Activated CD8-positive, alpha-beta memory T cell treated with anti-CD3 and anti-CD28 coated beads, Interleukin-2, amount 10 ng/mL, durations not matched to agents 7 days and 5 days (primary cell): ENCODE results near the gene SLC15A4. TPM values are rescaled to one million over a fixed set of nuclear protein-coding genes. Genes with fewer than 3 reads are reported as not detected.

ENCODE experiments used
- ATAC-seq: fragments of 150-1000 bp; cut with Tn5 transposase; one replicate; pipeline ENCODE4 v1.10.0; 2021; ENCODE audit warnings: moderate library complexity
- CTCF ChIA-PET: fragments of 350-600 bp; sonication (Branson Sonifier 250); formaldehyde crosslinking; loops from one replicate; lab custom pipeline; 2021; ENCODE audit warnings: antibody characterized with exemption; lab: Charles Lee
- DNase-seq: peaks from one replicate; pipeline ENCODE4 v3.0.0-alpha.2; 2020
- H3K27ac Mint-ChIP-seq: one replicate; pipeline ENCODE4 v1.8.0; 2021; ENCODE audit warnings: mild to moderate bottlenecking, mixed read lengths
- H3K27me3 Mint-ChIP-seq: one replicate; pipeline ENCODE4 v1.8.0; 2021; ENCODE audit warnings: mixed read lengths
- H3K36me3 Mint-ChIP-seq: one replicate; pipeline ENCODE4 v1.8.0; 2021; ENCODE audit warnings: mild to moderate bottlenecking, mixed read lengths
- H3K4me1 Mint-ChIP-seq: one replicate; pipeline ENCODE4 v1.8.0; 2021; ENCODE audit warnings: mixed read lengths
- H3K4me3 Mint-ChIP-seq: one replicate; pipeline ENCODE4 v1.8.0; 2021; ENCODE audit warnings: mild to moderate bottlenecking, moderate library complexity, mixed read lengths
- H3K9me3 Mint-ChIP-seq: one replicate; pipeline ENCODE4 v1.8.0; 2022; ENCODE audit warnings: low read depth, mixed read lengths
- total RNA-seq, 2 experiments: library from RNA; stranded (reverse); gene quantifications; one replicate each; pipeline ENCODE4 v1.2.3, GENCODE V29; 2021

SLC15A4 gene
- total RNA-seq, 2 experiments from 2014 or later: 23.0 to 26.0 TPM

- ATAC-seq: no peak
- Mint-ChIP-seq H3K9me3 (no peaks in the 10 kb centered on the region), H3K4me1 (no peaks in the 10 kb centered on the region), H3K27me3 (no peaks in the 10 kb centered on the region), H3K36me3 (no peaks in the 10 kb centered on the region), H3K4me3 (no peak overlapping the region), H3K27ac (no peak overlapping the region)
- no peak for DNase-seq
- CTCF ChIA-PET: no interaction called here
Observed at GRCh38 chr12:128766738-128767501, 56.8 kb downstream of the SLC15A4 start.

GRCh38 chr12:128763395-128763794, 60.4 kb downstream of the SLC15A4 start:
- H3K27me3 Mint-ChIP-seq: no peaks in the 10 kb centered on the region
- CTCF ChIA-PET: no interaction called here
- no peaks in the 10 kb centered on the region for H3K9me3 Mint-ChIP-seq
- H3K4me3 Mint-ChIP-seq: no peak overlapping the region
- H3K27ac Mint-ChIP-seq: no peak overlapping the region
- ATAC-seq (no peak), DNase-seq (no peak)
- no peaks in the 10 kb centered on the region for H3K4me1 Mint-ChIP-seq
- H3K36me3 Mint-ChIP-seq: no peaks in the 10 kb centered on the region

DNA sequence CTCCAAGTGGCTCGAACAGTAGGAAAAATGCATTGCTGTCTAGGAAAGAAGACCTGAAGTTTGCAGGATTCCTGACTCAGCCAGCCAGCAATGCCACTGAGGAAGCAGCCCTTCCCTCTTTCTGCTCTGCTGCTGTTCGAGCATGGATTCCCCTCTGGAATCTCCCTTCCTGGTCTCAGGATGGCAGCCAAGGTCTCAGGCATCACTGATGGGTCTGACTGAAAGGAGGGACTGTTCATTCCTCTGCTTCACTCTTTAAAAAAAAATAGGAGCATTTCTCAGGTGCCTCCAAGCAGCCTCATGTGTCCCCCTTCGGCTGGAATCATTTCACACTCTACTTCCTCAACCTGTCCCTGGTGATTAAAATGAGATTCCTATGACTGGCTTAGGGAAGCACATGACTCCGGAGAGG, 62.4 kb downstream of the SLC15A4 start:
- CTCF ChIA-PET: no interaction called here
- ATAC-seq: no peak
- no peak overlapping the region for H3K27ac Mint-ChIP-seq

DNA sequence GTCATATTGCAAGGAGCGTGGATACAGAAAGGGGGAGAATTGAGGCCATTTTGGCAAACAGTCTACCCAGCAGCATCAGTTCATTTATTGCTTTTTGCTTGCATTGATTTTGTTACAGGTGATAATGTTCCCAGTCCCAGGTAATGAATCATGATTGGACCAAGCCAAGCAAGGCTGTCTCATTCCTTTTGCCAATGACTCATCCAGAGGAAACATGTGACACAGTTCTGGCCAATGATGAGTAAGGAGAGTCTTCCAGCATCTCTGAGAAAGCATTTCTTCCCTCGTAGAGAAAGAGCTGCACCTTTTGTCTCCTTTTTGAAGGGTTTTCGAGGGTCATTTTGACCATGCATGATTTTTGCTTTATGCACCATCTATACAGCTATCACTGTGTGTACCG, 68.2 kb downstream of the SLC15A4 start:
- H3K4me3 Mint-ChIP-seq: no peak overlapping the region
- H3K4me1 Mint-ChIP-seq: no peaks in the 10 kb centered on the region
- no peaks in the 10 kb centered on the region for H3K36me3 Mint-ChIP-seq
- no peaks in the 10 kb centered on the region for H3K27me3 Mint-ChIP-seq
- H3K9me3 Mint-ChIP-seq: no peaks in the 10 kb centered on the region
- no peak overlapping the region for H3K27ac Mint-ChIP-seq
- CTCF ChIA-PET: no interaction called here
- ATAC-seq (no peak), DNase-seq (no peak)

More for the DNA sequence above, 62.4 kb downstream of the SLC15A4 start:
- Mint-ChIP-seq H3K27me3 (no peaks in the 10 kb centered on the region), H3K9me3 (no peaks in the 10 kb centered on the region), H3K4me3 (no peak overlapping the region), H3K36me3 (no peaks in the 10 kb centered on the region), H3K4me1 (no peaks in the 10 kb centered on the region)
- no peak for DNase-seq

- no peak for DNase-seq
- no peaks in the 10 kb centered on the region for H3K36me3 Mint-ChIP-seq
- no peak overlapping the region for H3K4me3 Mint-ChIP-seq
- H3K27me3 Mint-ChIP-seq: no peaks in the 10 kb centered on the region
- no peak overlapping the region for H3K27ac Mint-ChIP-seq
- CTCF ChIA-PET: no interaction called here
- no peak for ATAC-seq
- no peaks in the 10 kb centered on the region for H3K9me3 Mint-ChIP-seq
- H3K4me1 Mint-ChIP-seq: no peaks in the 10 kb centered on the region
Observed at GRCh38 chr12:128754275-128754674, 69.5 kb downstream of the SLC15A4 start.

DNA sequence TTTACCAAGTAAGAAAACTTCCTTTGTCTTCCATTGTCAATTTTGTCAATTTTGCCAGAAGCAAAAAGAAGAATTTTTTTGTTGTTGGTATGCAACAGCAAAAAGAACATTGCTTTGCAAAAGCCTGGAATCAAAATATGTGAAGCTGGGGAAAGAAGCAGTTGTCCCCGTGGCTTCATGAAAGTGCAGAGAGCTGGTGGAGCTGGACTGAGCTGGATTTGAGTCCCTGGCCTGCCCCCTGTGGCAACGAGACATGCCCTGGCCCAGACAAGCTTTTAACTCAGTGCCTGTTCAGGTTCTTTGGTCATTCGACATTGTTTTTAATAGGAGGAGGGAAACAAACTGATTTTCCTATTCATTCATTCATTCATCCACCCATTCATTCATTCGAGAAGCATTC, 70.3 kb downstream of the SLC15A4 start:
- no peak overlapping the region for H3K4me3 Mint-ChIP-seq
- no peak overlapping the region for H3K27ac Mint-ChIP-seq
- DNase-seq (no peak), ATAC-seq (no peak)
- H3K27me3 Mint-ChIP-seq: no peaks in the 10 kb centered on the region
- CTCF ChIA-PET: no interaction called here
- H3K36me3 Mint-ChIP-seq: no peaks in the 10 kb centered on the region
- H3K9me3 Mint-ChIP-seq: no peaks in the 10 kb centered on the region
- no peaks in the 10 kb centered on the region for H3K4me1 Mint-ChIP-seq

- Mint-ChIP-seq H3K4me3 (no peak overlapping the region), H3K36me3 (no peaks in the 10 kb centered on the region), H3K9me3 (no peaks in the 10 kb centered on the region), H3K27ac (no peak overlapping the region), H3K27me3 (no peaks in the 10 kb centered on the region), H3K4me1 (no peaks in the 10 kb centered on the region)
- CTCF ChIA-PET: no interaction called here
- ATAC-seq: no peak
- no peak for DNase-seq
Observed at GRCh38 chr12:128752386-128752785, 71.4 kb downstream of the SLC15A4 start.

DNA sequence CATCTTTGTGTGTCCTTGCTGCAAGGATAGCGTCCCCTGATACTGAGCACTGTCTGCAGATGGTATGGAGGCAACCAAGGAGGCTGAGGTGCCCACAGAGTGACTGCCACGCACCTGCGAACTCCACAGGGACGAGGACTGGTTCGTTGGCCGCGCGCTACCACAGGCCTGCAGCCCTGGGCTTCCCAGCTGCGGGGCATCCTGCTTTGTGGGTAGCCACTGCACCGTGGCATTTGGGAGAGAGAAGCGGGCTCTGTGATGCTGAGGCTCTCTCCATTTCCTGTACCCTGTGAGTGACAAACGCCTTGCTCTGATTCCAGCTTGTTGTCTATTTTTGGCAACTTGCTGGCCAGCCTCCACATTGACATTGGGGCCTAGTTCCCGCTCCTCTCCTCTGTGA, 76.3 kb downstream of the SLC15A4 start:
- ATAC-seq (no peak), DNase-seq (no peak)
- Mint-ChIP-seq H3K27ac (no peak overlapping the region), H3K36me3 (no peaks in the 10 kb centered on the region), H3K27me3 (no peaks in the 10 kb centered on the region), H3K4me3 (no peak overlapping the region), H3K9me3 (no peaks in the 10 kb centered on the region), H3K4me1 (no peaks in the 10 kb centered on the region)
- CTCF ChIA-PET: no interaction called here

DNA sequence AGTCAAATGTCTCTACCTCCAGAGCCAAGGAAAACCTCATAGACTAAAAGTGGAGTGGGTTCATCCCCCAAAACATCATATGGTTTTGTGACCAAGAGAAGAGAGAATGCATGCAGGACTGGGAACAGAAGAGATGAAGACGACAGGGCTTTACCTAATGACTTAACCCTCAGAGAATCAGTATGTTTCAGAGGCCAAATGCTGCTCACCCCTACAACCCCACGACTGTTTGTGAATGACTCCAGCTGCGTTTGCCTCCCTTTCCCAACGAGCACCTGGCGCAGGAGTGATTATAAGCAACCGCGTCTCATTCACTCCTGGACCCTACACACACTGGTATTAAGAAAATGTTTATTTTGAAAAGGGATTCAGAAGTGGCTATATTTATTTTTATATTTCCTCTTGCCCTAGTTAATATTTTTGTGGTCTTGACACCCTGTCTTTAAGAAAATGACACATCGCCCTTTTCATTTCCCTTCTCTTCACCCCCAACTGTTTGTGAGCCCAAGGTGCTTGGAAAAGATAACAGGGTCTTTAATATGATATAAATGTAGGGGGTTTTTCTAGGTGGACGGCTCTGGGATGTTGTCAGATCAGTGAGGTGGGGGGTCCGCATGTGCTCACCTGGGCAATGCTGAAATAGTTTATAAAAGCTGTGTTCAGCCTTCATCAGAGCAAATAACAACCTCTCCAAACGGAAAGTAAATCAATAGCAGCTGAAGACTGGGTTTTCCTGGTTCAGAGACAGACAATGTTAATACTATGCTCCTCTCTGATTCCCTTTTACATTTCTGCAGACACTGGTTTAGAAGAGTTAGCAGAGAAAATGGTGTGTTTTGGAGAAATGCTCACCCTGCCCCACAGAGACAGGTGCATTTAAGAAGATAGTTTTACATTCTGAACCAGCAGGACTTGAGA, 77.7 kb downstream of the SLC15A4 start:
- H3K36me3 Mint-ChIP-seq: no peaks in the 10 kb centered on the region
- H3K4me1 Mint-ChIP-seq: no peaks in the 10 kb centered on the region
- DNase-seq (no peak), ATAC-seq (no peak)
- no peak overlapping the region for H3K4me3 Mint-ChIP-seq
- H3K9me3 Mint-ChIP-seq: no peaks in the 10 kb centered on the region
- no peaks in the 10 kb centered on the region for H3K27me3 Mint-ChIP-seq
- CTCF ChIA-PET: interaction anchor here (1.2 kb wide), 1 partner anchor 487 kb away, joined by 3 read pairs; no protein-coding TSS in a partner anchor
- no peak overlapping the region for H3K27ac Mint-ChIP-seq

DNA sequence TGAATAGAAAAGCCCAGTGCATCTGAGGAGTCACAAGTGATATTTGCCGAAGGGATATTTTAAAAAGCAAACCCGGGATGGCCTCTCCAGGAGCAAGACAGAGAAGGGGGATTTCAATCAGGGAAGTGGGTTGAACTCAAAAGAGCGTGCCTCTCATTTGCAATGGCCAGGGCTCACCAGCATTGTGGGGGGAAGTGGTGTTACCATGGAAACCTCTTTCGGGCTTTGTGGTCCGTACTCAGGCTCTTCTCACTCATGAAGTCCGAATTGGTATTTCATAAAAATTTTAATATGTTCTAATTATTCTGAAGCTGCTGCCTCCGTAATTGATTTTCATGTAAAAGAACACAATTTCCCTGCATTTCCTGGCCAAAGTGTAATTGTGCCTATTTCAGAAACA, 79.8 kb downstream of the SLC15A4 start:
- Mint-ChIP-seq H3K36me3 (no peaks in the 10 kb centered on the region), H3K27ac (no peak overlapping the region), H3K9me3 (no peaks in the 10 kb centered on the region), H3K4me1 (no peaks in the 10 kb centered on the region), H3K4me3 (no peak overlapping the region), H3K27me3 (no peaks in the 10 kb centered on the region)
- CTCF ChIA-PET: no interaction called here
- ATAC-seq: no peak
- DNase-seq: no peak

Other genes with a start within 250 kb of the SLC15A4 start
- gene GLT1D1, start 29.5 kb upstream of the SLC15A4 start, total RNA-seq: under 1 TPM; 0.12 to 0.70 TPM